MM.1S (cell line): ENCODE measurements around the gene EOMES.

ENCODE experiments used
- EZH2 ChIP-seq: fragments of 300-600 bp; sonication (generic); optimal IDR thresholded peaks from 2 replicates; pipeline ENCODE3; 2017; ENCODE audit warnings: low read depth, mild to moderate bottlenecking, antibody characterized with exemption, low read length, mixed read lengths
- EZH2phosphoT487 ChIP-seq: fragments of 300-600 bp; sonication (generic); IDR thresholded peaks from 2 replicates; pipeline ENCODE4 v1.6.1; 2018; ENCODE audit warnings: antibody characterized with exemption, low read length
- TF ChIP-seq, protein P1 (sequence below): fragments of 300-600 bp; sonication (generic); IDR thresholded peaks from 2 replicates; pipeline ENCODE4 v1.5.1; 2016; ENCODE audit warnings: antibody characterized with exemption, low read length, mixed read lengths

DNA sequence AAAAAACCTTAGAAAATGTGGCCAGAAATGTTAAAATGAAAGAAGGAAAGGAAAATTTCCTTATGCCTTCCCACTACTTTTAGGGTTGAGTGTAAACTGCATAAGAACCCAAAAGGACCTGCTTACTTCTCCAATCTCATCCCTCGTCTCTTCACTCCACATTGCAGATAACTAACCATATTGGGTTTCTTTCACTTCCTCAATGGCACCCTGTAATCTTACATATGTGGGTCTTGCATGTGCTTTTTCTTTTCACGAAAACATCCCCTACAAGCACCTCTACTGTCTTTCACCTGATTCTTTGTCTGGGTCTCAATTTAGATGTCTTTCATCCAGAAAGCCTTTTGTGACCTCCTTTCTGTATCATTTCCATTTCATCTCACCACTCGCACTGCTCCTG is 23.1 kb downstream of the EOMES start:
- TF ChIP-seq, protein P1, sequence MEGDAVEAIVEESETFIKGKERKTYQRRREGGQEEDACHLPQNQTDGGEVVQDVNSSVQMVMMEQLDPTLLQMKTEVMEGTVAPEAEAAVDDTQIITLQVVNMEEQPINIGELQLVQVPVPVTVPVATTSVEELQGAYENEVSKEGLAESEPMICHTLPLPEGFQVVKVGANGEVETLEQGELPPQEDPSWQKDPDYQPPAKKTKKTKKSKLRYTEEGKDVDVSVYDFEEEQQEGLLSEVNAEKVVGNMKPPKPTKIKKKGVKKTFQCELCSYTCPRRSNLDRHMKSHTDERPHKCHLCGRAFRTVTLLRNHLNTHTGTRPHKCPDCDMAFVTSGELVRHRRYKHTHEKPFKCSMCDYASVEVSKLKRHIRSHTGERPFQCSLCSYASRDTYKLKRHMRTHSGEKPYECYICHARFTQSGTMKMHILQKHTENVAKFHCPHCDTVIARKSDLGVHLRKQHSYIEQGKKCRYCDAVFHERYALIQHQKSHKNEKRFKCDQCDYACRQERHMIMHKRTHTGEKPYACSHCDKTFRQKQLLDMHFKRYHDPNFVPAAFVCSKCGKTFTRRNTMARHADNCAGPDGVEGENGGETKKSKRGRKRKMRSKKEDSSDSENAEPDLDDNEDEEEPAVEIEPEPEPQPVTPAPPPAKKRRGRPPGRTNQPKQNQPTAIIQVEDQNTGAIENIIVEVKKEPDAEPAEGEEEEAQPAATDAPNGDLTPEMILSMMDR, result no peak
- no peak for TF ChIP-seq EZH2
- no peak for TF ChIP-seq EZH2phosphoT487
